CMK (cell line): ENCODE results near the gene COLEC11.
"Not testable (repeated sequence)": the region's sequence is repeated elsewhere in the genome, so short reads cannot be mapped to it uniquely, and the experiment has no call there.

Source experiments
- DNase-seq: peaks from one replicate; pipeline ENCODE4 v3.0.0-alpha.2; 2010; ENCODE audit warnings: low read depth

Gene COLEC11

GRCh38 chr2:3606028-3606369, 11.1 kb downstream of the COLEC11 start:
- no peak for DNase-seq

GRCh38 chr2:3606370-3607201, 11.7 kb downstream of the COLEC11 start:
- DNase-seq: no peak

GRCh38 chr2:3608373-3609278, 13.7 kb downstream of the COLEC11 start:
- no peak for DNase-seq

GRCh38 chr2:3609279-3609673, 14.4 kb downstream of the COLEC11 start:
- DNase-seq: not testable (repeated sequence)

- no peak for DNase-seq
Measured at GRCh38 chr2:3610415-3610814, 15.5 kb downstream of the COLEC11 start.

GRCh38 chr2:3610881-3611505, 16.1 kb downstream of the COLEC11 start:
- no peak for DNase-seq

- DNase-seq: no peak
Measured at GRCh38 chr2:3611589-3611988, 16.7 kb downstream of the COLEC11 start.

- DNase-seq: no peak
Measured at GRCh38 chr2:3612639-3613523, 18.0 kb downstream of the COLEC11 start.

GRCh38 chr2:3613524-3613905, 18.6 kb downstream of the COLEC11 start:
- no peak for DNase-seq

GRCh38 chr2:3614743-3615142, 19.8 kb downstream of the COLEC11 start:
- DNase-seq: not testable (repeated sequence)

- not testable (repeated sequence) for DNase-seq
Measured at GRCh38 chr2:3615541-3616200, 20.8 kb downstream of the COLEC11 start.

- DNase-seq: not testable (repeated sequence)
Measured at GRCh38 chr2:3616435-3617197, 21.7 kb downstream of the COLEC11 start.

GRCh38 chr2:3617198-3617890, 22.4 kb downstream of the COLEC11 start:
- no peak for DNase-seq

- no peak for DNase-seq
Measured at GRCh38 chr2:3618367-3618766, 23.5 kb downstream of the COLEC11 start.

- DNase-seq: no peak
Measured at GRCh38 chr2:3619033-3619432, 24.1 kb downstream of the COLEC11 start.

GRCh38 chr2:3619661-3620060, 24.7 kb downstream of the COLEC11 start:
- DNase-seq: not testable (repeated sequence)

- no peak for DNase-seq
Measured at GRCh38 chr2:3620834-3621233, 25.9 kb downstream of the COLEC11 start.

GRCh38 chr2:3622967-3623366, 28.1 kb downstream of the COLEC11 start:
- DNase-seq: no peak

- no peak for DNase-seq
Measured at GRCh38 chr2:3624059-3624794, 29.3 kb downstream of the COLEC11 start.
